H1 (cell line): ENCODE measurements around the gene SS18L1. TPM values are rescaled to one million over a fixed set of nuclear protein-coding genes. Genes with fewer than 3 reads are reported as not detected.

ENCODE experiments used
- CTCF ChIA-PET: fragments of 300-600 bp; sonication (Branson Sonifier 250); formaldehyde crosslinking; loops from one replicate; lab custom pipeline; 2021; ENCODE audit not compliant: partially characterized antibody; lab: Charles Lee
- POLR2A ChIA-PET: fragments of 300-600 bp; sonication (Branson Sonifier 250); formaldehyde crosslinking; loops from one replicate; lab custom pipeline; 2021; ENCODE audit warnings: inconsistent platforms; ENCODE audit not compliant: partially characterized antibody; lab: Charles Lee
- DNase-seq, 2 experiments: peaks; one replicate each; pipeline versions ENCODE4 v3.0.0 to v3.0.0-alpha.2; 2010 to 2022; ENCODE audit warnings: low spot score in 2 of 2, low read depth in 1 of 2, mixed read lengths in 1 of 2
- FAIRE-seq: peaks from 2 replicates; lab custom pipeline; 2011; peaks lifted over from hg19 to GRCh38; lab: Jason Lieb, UNC
- H2AFZ ChIP-seq: 2 replicates; pipeline ENCODE4 v1.8.1; 2012; ENCODE audit warnings: low read length, inconsistent platforms
- H2AK5ac ChIP-seq: 2 replicates; pipeline ENCODE4 v1.6.1; 2013; ENCODE audit warnings: low read depth, low read length
- H2BK120ac ChIP-seq: replicated peaks from 2 replicates; pipeline ENCODE3; 2013; ENCODE audit warnings: low read depth, low read length, inconsistent platforms
- H2BK12ac ChIP-seq: 2 replicates; pipeline ENCODE4 v1.6.1; 2013; ENCODE audit warnings: low read depth, low read length
- H2BK15ac ChIP-seq: 2 replicates; pipeline ENCODE4 v1.6.1; 2013; ENCODE audit warnings: low read length
- H2BK20ac ChIP-seq: 2 replicates; pipeline ENCODE4 v1.6.1; 2013; ENCODE audit warnings: low read length
- H2BK5ac ChIP-seq: 2 replicates; pipeline ENCODE4 v1.6.1; 2013; ENCODE audit warnings: low read depth, low read length
- H3K14ac ChIP-seq: 2 replicates; pipeline ENCODE4 v1.6.1; 2013; ENCODE audit warnings: inconsistent platforms; ENCODE audit not compliant: insufficient read length
- H3K18ac ChIP-seq: 2 replicates; pipeline ENCODE4 v1.6.1; 2013; ENCODE audit warnings: low read length; ENCODE audit errors: extremely low read depth
- H3K23ac ChIP-seq: 2 replicates; pipeline ENCODE4 v1.6.1; 2013; ENCODE audit warnings: inconsistent platforms; ENCODE audit not compliant: insufficient read length
- H3K23me2 ChIP-seq: 2 replicates; pipeline ENCODE4 v1.6.1; 2013; ENCODE audit warnings: low read depth, low read length
- H3K27ac ChIP-seq: 2 replicates; pipeline ENCODE4 v1.6.1; 2011; ENCODE audit warnings: low read depth, low read length, inconsistent platforms
- H3K27me3 ChIP-seq, 4 experiments: replicated peaks in 1 of 4; 1 replicate in 1 of 4; 2 replicates in 3 of 4; pipeline versions ENCODE4 v1.6.1 to v1.8.1; 2011 to 2013; ENCODE audit warnings: low read length in 3 of 4, mild to moderate bottlenecking in 3 of 4, inconsistent platforms in 2 of 4, mixed read lengths in 2 of 4, moderate library complexity in 1 of 4; ENCODE audit not compliant: control insufficient read depth in 3 of 4, insufficient read depth in 3 of 4; ENCODE audit errors: extremely low read depth in 1 of 4
- H3K36me3 ChIP-seq, 4 experiments: 2 replicates each; pipeline versions ENCODE4 v1.6.1 to v1.8.1; 2011 to 2013; ENCODE audit warnings: mild to moderate bottlenecking in 4 of 4, low read length in 3 of 4, moderate library complexity in 2 of 4, control low read depth in 1 of 4, inconsistent platforms in 1 of 4; ENCODE audit not compliant: insufficient read depth in 4 of 4, control insufficient read depth in 2 of 4
- H3K4ac ChIP-seq: replicated peaks from 2 replicates; pipeline ENCODE3; 2013; ENCODE audit warnings: low read length, low read depth, mixed read lengths, inconsistent platforms; ENCODE audit not compliant: insufficient read length
- H3K4me1 ChIP-seq, 4 experiments: replicated peaks in 1 of 4; 1 replicate in 1 of 4; 2 replicates in 3 of 4; pipeline versions ENCODE4 v1.6.1 to v1.8.1; 2011 to 2013; ENCODE audit warnings: low read length in 3 of 4, inconsistent platforms in 2 of 4, mixed read lengths in 1 of 4; ENCODE audit not compliant: insufficient read depth in 4 of 4, control insufficient read depth in 3 of 4
- H3K4me2 ChIP-seq, 2 experiments: 2 replicates each; pipeline versions ENCODE4 v1.6.1 to v1.8.1; 2011 to 2013; ENCODE audit warnings: low read depth in 2 of 2, low read length in 2 of 2, control low read depth in 1 of 2, inconsistent platforms in 1 of 2, mild to moderate bottlenecking in 1 of 2; ENCODE audit not compliant: insufficient read depth in 1 of 2
- H3K4me3 ChIP-seq, 4 experiments: fragments of 200-600, 300-600 bp in 1 of 4; sonication (generic), shearing (Covaris generic), sonication (Bioruptor Twin) in 1 of 4; 2 replicates each; pipeline versions ENCODE4 v1.5.1 to v1.8.1; 2011 to 2016; ENCODE audit warnings: low read length in 4 of 4, low read depth in 3 of 4, control low read depth in 2 of 4, inconsistent platforms in 2 of 4, mild to moderate bottlenecking in 2 of 4, mixed read lengths in 1 of 4, moderate library complexity in 1 of 4; ENCODE audit not compliant: insufficient read depth in 2 of 4; ENCODE audit errors: extremely low read depth in 1 of 4
- H3K56ac ChIP-seq: replicated peaks from 2 replicates; pipeline ENCODE3; 2013; ENCODE audit warnings: low read depth, mild to moderate bottlenecking, mixed read lengths, low read length, inconsistent platforms; ENCODE audit not compliant: insufficient read length
- H3K79me1 ChIP-seq: 2 replicates; pipeline ENCODE4 v1.6.1; 2013; ENCODE audit warnings: low read depth, low read length, control low read depth
- H3K79me2 ChIP-seq, 2 experiments: 2 replicates each; pipeline versions ENCODE4 v1.6.1 to v1.8.1; 2012 to 2013; ENCODE audit warnings: low read length in 2 of 2, mild to moderate bottlenecking in 2 of 2, inconsistent platforms in 1 of 2; ENCODE audit not compliant: insufficient read depth in 2 of 2, control insufficient read depth in 1 of 2
- H3K9ac ChIP-seq, 4 experiments: replicated peaks in 1 of 4; 1 replicate in 1 of 4; 2 replicates in 3 of 4; pipeline versions ENCODE4 v1.6.1 to v1.8.1; 2011 to 2013; ENCODE audit warnings: low read depth in 3 of 4, low read length in 3 of 4, control low read depth in 2 of 4, mild to moderate bottlenecking in 2 of 4, moderate library complexity in 2 of 4, inconsistent platforms in 1 of 4; ENCODE audit errors: extremely low read depth in 1 of 4
- H3K9me3 ChIP-seq, 2 experiments: 2 replicates each; pipeline versions ENCODE4 v1.6.1 to v1.8.1; 2012 to 2013; ENCODE audit warnings: mild to moderate bottlenecking in 2 of 2, moderate library complexity in 2 of 2, control low read depth in 1 of 2, inconsistent platforms in 1 of 2, low read depth in 1 of 2, low read length in 1 of 2, mixed read lengths in 1 of 2; ENCODE audit not compliant: insufficient read depth in 2 of 2
- H4K20me1 ChIP-seq, 2 experiments: replicated peaks in 1 of 2; 2 replicates each; pipeline versions ENCODE3 to v1.8.1; 2011 to 2013; ENCODE audit warnings: inconsistent platforms in 2 of 2, low read length in 2 of 2, mild to moderate bottlenecking in 1 of 2; ENCODE audit not compliant: insufficient read depth in 2 of 2, control insufficient read depth in 1 of 2
- H4K5ac ChIP-seq: 2 replicates; pipeline ENCODE4 v1.6.1; 2013; ENCODE audit warnings: low read length, low read depth, mixed read lengths, inconsistent platforms; ENCODE audit not compliant: insufficient read length
- H4K8ac ChIP-seq: 2 replicates; pipeline ENCODE4 v1.8.0; 2013; ENCODE audit warnings: mild to moderate bottlenecking, moderate library complexity, low read length, inconsistent platforms; ENCODE audit not compliant: insufficient read depth; ENCODE audit errors: extremely low read depth
- H4K91ac ChIP-seq: replicated peaks from 2 replicates; pipeline ENCODE3; 2013; ENCODE audit warnings: low read length, mixed read lengths, inconsistent platforms; ENCODE audit not compliant: insufficient read length
- BCL11A ChIP-seq, 2 experiments: IDR thresholded peaks; one replicate each; pipeline ENCODE4 v1.6.1; 2011; ENCODE audit warnings: low read depth in 2 of 2, low read length in 2 of 2, mild to moderate bottlenecking in 2 of 2
- BRCA1 ChIP-seq: IDR thresholded peaks from 2 replicates; pipeline ENCODE4 v1.6.1; 2012; ENCODE audit warnings: low read depth, low read length, improper control_type of control experiment
- MAX ChIP-seq: IDR thresholded peaks from 2 replicates; pipeline ENCODE4 v1.6.1; 2012; ENCODE audit warnings: inconsistent platforms
- SIX5 ChIP-seq: IDR thresholded peaks from 2 replicates; pipeline ENCODE4 v1.6.1; 2011; ENCODE audit warnings: mild to moderate bottlenecking, low read depth, low read length
- SRF ChIP-seq: IDR thresholded peaks from 2 replicates; pipeline ENCODE4 v1.6.1; 2011; ENCODE audit warnings: mild to moderate bottlenecking, low read depth, low read length, moderate library complexity
- SUZ12 ChIP-seq: fragments of 200-600 bp; sonication (generic); IDR thresholded peaks from 2 replicates; pipeline ENCODE4 v1.6.1; 2012; ENCODE audit warnings: mild to moderate bottlenecking, inconsistent platforms, low read length, moderate library complexity, mixed read lengths
- TEAD4 ChIP-seq: IDR thresholded peaks from 2 replicates; pipeline ENCODE4 v1.6.1; 2012; ENCODE audit warnings: low read depth, low read length, inconsistent platforms, mixed read lengths
- WGBS, 2 experiments: shearing (Covaris generic) in 1 of 2; methylation state at CpG; one replicate each; pipeline versions ENCODE4 v1.1.6 to v1.1.7; 2013 to 2015; ENCODE audit warnings: low lambda C conversion rate in 2 of 2, mixed read lengths in 2 of 2, inconsistent platforms in 1 of 2, low coverage in 1 of 2, missing lambda C conversion rate in 1 of 2; ENCODE audit not compliant: insufficient replicate concordance in 2 of 2, insufficient coverage in 1 of 2, insufficient read length in 1 of 2; ENCODE audit errors: extremely low coverage in 1 of 2, missing lambda C conversion rate in 1 of 2; 5-methylcytosine and 5-hydroxymethylcytosine counted together
- polyA plus RNA-seq, 7 experiments: library from polyadenylated mRNA; depleted of rRNA in 3 of 7; stranded (reverse) in 5 of 7; unstranded in 2 of 7; fragments of >200 nt in 5 of 7; fragments of 200-250 nt in 2 of 7; gene quantifications; 1 replicate in 5 of 7; 2 replicates in 1 of 7; 4 replicates in 1 of 7; pipeline versions ENCODE4 v1.2.1 to v1.2.3, GENCODE V29; 2011 to 2013; ENCODE audit warnings: missing spikeins in 2 of 7, mixed read lengths in 2 of 7
- total RNA-seq: library from RNA; stranded (reverse); fragmentation: NEBNext Ultra II Directional; extraction: Animal tissue kit (Norgen Biotek cat#: 25700); gene quantifications from 2 replicates; pipeline ENCODE4 v1.2.1, GENCODE V29; 2021
- TF ChIP-seq, protein P1 (sequence below): IDR thresholded peaks from 2 replicates; pipeline ENCODE4 v1.6.1; 2011; ENCODE audit warnings: low read depth, mild to moderate bottlenecking, low read length; ENCODE audit not compliant: insufficient read depth

Gene SS18L1
- total and polyA plus RNA-seq, 2 of the 8 experiments (the other 6 are each of a cell fraction or from before 2014, with no cell fraction given) = 28.4 to 29.7 TPM

GRCh38 chr20:62202676-62203377 is 59.3 kb downstream of the SS18L1 start:
- no peak for FAIRE-seq

More at GRCh38 chr20:62202676-62203377, 59.3 kb downstream of the SS18L1 start:
- H4K8ac ChIP-seq = no peak overlapping the region
- no peak overlapping the region for H3K4ac ChIP-seq
- H3K27ac ChIP-seq = no peak overlapping the region
- no peak overlapping the region for H2AK5ac ChIP-seq
- WGBS, 2 experiments = 92% methylated on average over 21 of the region's 23 CpGs; no CpG with 5 or more reads in 1 of the 2 experiments
- TF ChIP-seq MAX = no peak
- no peak for TF ChIP-seq SUZ12
- no peak for TF ChIP-seq SRF
- TF ChIP-seq SIX5 = no peak
- no peak for TF ChIP-seq TEAD4
- no peak for TF ChIP-seq BRCA1
- TF ChIP-seq, protein P1, sequence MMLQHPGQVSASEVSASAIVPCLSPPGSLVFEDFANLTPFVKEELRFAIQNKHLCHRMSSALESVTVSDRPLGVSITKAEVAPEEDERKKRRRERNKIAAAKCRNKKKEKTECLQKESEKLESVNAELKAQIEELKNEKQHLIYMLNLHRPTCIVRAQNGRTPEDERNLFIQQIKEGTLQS = no peak
- no peak for TF ChIP-seq BCL11A (IDR thresholded peaks at IDR 0.05; ENCODE audit: low read depth in 2 of 2, low read length in 2 of 2)
- no peaks in the 10 kb centered on the region for H3K79me1 ChIP-seq
- no peak overlapping the region for H3K4me2 ChIP-seq
- H3K56ac ChIP-seq = no peak overlapping the region
- H3K4me3 ChIP-seq = no peak overlapping the region
- no peaks in the 10 kb centered on the region for H3K79me2 ChIP-seq
- H3K4me1 ChIP-seq = no peaks in the 10 kb centered on the region
- no peak overlapping the region for H3K23ac ChIP-seq
- no peak overlapping the region for H4K5ac ChIP-seq
- no peak for DNase-seq
- H3K9me3 ChIP-seq = no peaks in the 10 kb centered on the region
- H3K18ac ChIP-seq = no peak overlapping the region
- H2BK12ac ChIP-seq = no peak overlapping the region
- no peak overlapping the region for H2BK120ac ChIP-seq
- H3K14ac ChIP-seq = no peak overlapping the region
- H2AFZ ChIP-seq = no peak overlapping the region
- ChIA-PET CTCF (interaction anchor here (0.6 to 1.5 kb wide), 2 partner anchors 60 to 65 kb away, joined by 3 to 5 read pairs; no protein-coding TSS in a partner anchor), POLR2A (no interaction called here)
- no peaks in the 10 kb centered on the region for H4K20me1 ChIP-seq
- H2BK5ac ChIP-seq = no peak overlapping the region
- H3K27me3 ChIP-seq = no peaks in the 10 kb centered on the region
- H3K36me3 ChIP-seq = peaks cover 0 to 20% (median 10%) of the 10 kb centered on the region in 4 experiments; a peak in 7 of 8 replicates
- H2BK20ac ChIP-seq = no peak overlapping the region
- no peak overlapping the region for H3K9ac ChIP-seq
- no peaks in the 10 kb centered on the region for H3K23me2 ChIP-seq
- no peak overlapping the region for H2BK15ac ChIP-seq
- no peak overlapping the region for H4K91ac ChIP-seq
